Endothelial cell of umbilical vein (primary cell): ENCODE measurements around the gene NCMAP. TPM values are rescaled to one million over a fixed set of nuclear protein-coding genes. Genes with fewer than 3 reads are reported as not detected.

Source experiments
- BruUV-seq: library from RNA; stranded (reverse); fragments of 400-500 nt; replicated peaks from 2 replicates; lab custom pipeline; 2021; lab: Mats Ljungman, UMichigan
- CTCF ChIA-PET: fragments of 300-600, 350-600 bp; sonication (Branson Sonifier 250); formaldehyde crosslinking; loops from one replicate; lab custom pipeline; 2021; ENCODE audit warnings: antibody characterized with exemption, inconsistent platforms; lab: Charles Lee
- POLR2A ChIA-PET: fragments of 300-600, 350-600 bp; sonication (Branson Sonifier 250); formaldehyde crosslinking; loops from one replicate; lab custom pipeline; 2021; ENCODE audit warnings: antibody characterized with exemption, inconsistent platforms; lab: Charles Lee
- DNase-seq: peaks from one replicate; pipeline ENCODE4 v3.0.0-alpha.2; 2011; ENCODE audit warnings: low read depth, low spot score
- FAIRE-seq: peaks from 2 replicates; lab custom pipeline; 2011; peaks lifted over from hg19 to GRCh38; lab: Jason Lieb, UNC
- H2AFZ ChIP-seq: 2 replicates; pipeline ENCODE4 v1.6.0; 2012; ENCODE audit warnings: low read depth, low read length, control low read depth, inconsistent platforms
- H3K27ac ChIP-seq: 2 replicates; pipeline ENCODE4 v1.5.1; 2011; ENCODE audit warnings: low read depth, mild to moderate bottlenecking, control low read depth, low read length, moderate library complexity; ENCODE audit not compliant: insufficient read depth
- H3K27me3 ChIP-seq, 2 experiments: 2 replicates each; pipeline versions ENCODE4 v1.6.0 to v1.6.1; 2011; ENCODE audit warnings: low read length in 2 of 2, mixed read lengths in 1 of 2; ENCODE audit not compliant: control insufficient read depth in 2 of 2, insufficient read depth in 2 of 2
- H3K36me3 ChIP-seq, 2 experiments: 2 replicates in 1 of 2; 3 replicates in 1 of 2; pipeline ENCODE4 v1.5.1; 2011; ENCODE audit warnings: low read length in 2 of 2, mild to moderate bottlenecking in 1 of 2, moderate library complexity in 1 of 2; ENCODE audit not compliant: control insufficient read depth in 2 of 2, insufficient read depth in 2 of 2; ENCODE audit errors: extremely low read depth in 1 of 2
- H3K4me1 ChIP-seq: 3 replicates; pipeline ENCODE4 v1.5.1; 2011; ENCODE audit warnings: mild to moderate bottlenecking, low read length; ENCODE audit not compliant: control insufficient read depth, insufficient read depth; ENCODE audit errors: extremely low read depth
- H3K4me2 ChIP-seq: 2 replicates; pipeline ENCODE4 v1.6.1; 2011; ENCODE audit warnings: low read length, control low read depth, mixed read lengths; ENCODE audit not compliant: insufficient read depth
- H3K4me3 ChIP-seq, 3 experiments: fragments of 200-600 bp in 1 of 3; sonication (generic), shearing (Covaris generic) in 1 of 3; replicated peaks in 1 of 3; 2 replicates each; pipeline ENCODE4 v1.5.1; 2011 to 2016; ENCODE audit warnings: control low read depth in 3 of 3, low read length in 3 of 3, mild to moderate bottlenecking in 2 of 3, inconsistent platforms in 1 of 3, low read depth in 1 of 3, moderate library complexity in 1 of 3; ENCODE audit not compliant: insufficient read depth in 1 of 3
- H3K79me2 ChIP-seq: 2 replicates; pipeline ENCODE4 v1.6.0; 2012; ENCODE audit warnings: low read length, inconsistent platforms; ENCODE audit not compliant: control insufficient read depth, insufficient read depth
- H3K9ac ChIP-seq: replicated peaks from 2 replicates; pipeline ENCODE3; 2011; ENCODE audit warnings: low read length, control low read depth; ENCODE audit not compliant: insufficient read depth; ENCODE audit errors: extremely low read depth
- H3K9me1 ChIP-seq: replicated peaks from 3 replicates; pipeline ENCODE4 v1.6.0; 2011; ENCODE audit warnings: mild to moderate bottlenecking, low read length; ENCODE audit not compliant: control insufficient read depth, insufficient read depth; ENCODE audit errors: extremely low read depth
- H3K9me3 ChIP-seq: replicated peaks from 2 replicates; pipeline ENCODE4 v1.5.1; 2012; ENCODE audit warnings: low read length, inconsistent platforms; ENCODE audit not compliant: control insufficient read depth, insufficient read depth
- H4K20me1 ChIP-seq: replicated peaks from 2 replicates; pipeline ENCODE3; 2011; ENCODE audit warnings: mild to moderate bottlenecking, low read length; ENCODE audit not compliant: control insufficient read depth, insufficient read depth; ENCODE audit errors: extremely low read depth
- CTCF ChIP-seq, 2 donors: IDR thresholded peaks; 1 replicate in 1 of 2; 2 replicates in 1 of 2; pipeline ENCODE4 v1.5.1; 2011; ENCODE audit warnings: low read length in 2 of 2, mild to moderate bottlenecking in 2 of 2, moderate library complexity in 2 of 2, control low read depth in 1 of 2, inconsistent platforms in 1 of 2, low read depth in 1 of 2; ENCODE audit not compliant: insufficient read depth in 1 of 2; ENCODE audit errors: extremely low read depth in 1 of 2
- EZH2 ChIP-seq: IDR thresholded peaks from 2 replicates; pipeline ENCODE4 v1.6.1; 2012; ENCODE audit warnings: borderline replicate concordance, low read depth, mild to moderate bottlenecking, moderate library complexity, low read length, inconsistent platforms; ENCODE audit not compliant: severe bottlenecking
- FOS ChIP-seq: IDR thresholded peaks from 2 replicates; pipeline ENCODE4 v1.6.1; 2011; ENCODE audit warnings: mild to moderate bottlenecking, low read length, moderate library complexity, borderline replicate concordance; ENCODE audit not compliant: insufficient read depth
- GATA2 ChIP-seq: IDR thresholded peaks from 2 replicates; pipeline ENCODE4 v1.7.0; 2011; ENCODE audit warnings: low read depth, mild to moderate bottlenecking, moderate library complexity, mixed read lengths, low read length; ENCODE audit not compliant: insufficient read length, insufficient read depth
- JUN ChIP-seq: IDR thresholded peaks from 2 replicates; pipeline ENCODE4 v1.6.1; 2011; ENCODE audit warnings: borderline replicate concordance, low read depth; ENCODE audit not compliant: insufficient read length, insufficient read depth
- MYC ChIP-seq: IDR thresholded peaks from one replicate; pipeline ENCODE4 v1.6.1; 2011; ENCODE audit warnings: mild to moderate bottlenecking, low read depth, low read length
- POLR2A ChIP-seq: IDR thresholded peaks from 2 replicates; pipeline ENCODE4 v1.6.1; 2012; ENCODE audit warnings: low read depth, mild to moderate bottlenecking, control low read depth, low read length
- POLR2AphosphoS5 ChIP-seq: IDR thresholded peaks from 2 replicates; pipeline ENCODE4 v1.6.1; 2012; ENCODE audit warnings: low read depth, mild to moderate bottlenecking, control low read depth, low read length, moderate library complexity; ENCODE audit not compliant: insufficient read depth
- dilution Hi-C: fragments of 300-500 bp; cut with MboI; formaldehyde crosslinking; loops from one replicate; pipeline ENCODE4 v1.15.0; 2019; ENCODE audit warnings: low sequenced_read_pairs; ENCODE audit not compliant: extremely low pct_ligation_motif_present
- intact Hi-C: fragments of 100-400 bp; cut with micrococcal nuclease; formaldehyde crosslinking; loops from one replicate; pipeline ENCODE4 v1.10.0; 2022
- polyA plus RNA-seq, 4 experiments: library from polyadenylated mRNA; depleted of rRNA in 3 of 4; stranded (reverse) in 3 of 4; unstranded in 1 of 4; fragments of >200 nt; gene quantifications; 2 replicates each; pipeline versions ENCODE4 v1.2.1 to v1.2.3, GENCODE V29; 2011 to 2012; ENCODE audit warnings: missing spikeins in 1 of 4
- total RNA-seq: library from RNA; stranded (reverse); gene quantifications from 2 replicates; pipeline ENCODE4 v1.2.3, GENCODE V29; 2021
- TF ChIP-seq, protein P1 (sequence below): IDR thresholded peaks from 2 replicates; pipeline ENCODE4 v1.6.1; 2011; ENCODE audit not compliant: insufficient read depth, insufficient read length

NCMAP gene
- total and polyA plus RNA-seq, 2 donors (not counting 3 experiments of a cell fraction or from before 2014, with no cell fraction given), result not detected

GRCh38 chr1:24507405-24507804, 48.5 kb upstream of the NCMAP start:
- Histone ChIP-seq H3K27ac (no peak overlapping the region), H3K36me3 (no peaks in the 10 kb centered on the region), H3K4me3 (no peak overlapping the region), H3K9me1 (no peaks in the 10 kb centered on the region), H2AFZ (no peak overlapping the region), H3K4me2 (no peak overlapping the region), H3K79me2 (no peaks in the 10 kb centered on the region), H4K20me1 (no peaks in the 10 kb centered on the region), H3K9me3 (no peaks in the 10 kb centered on the region), H3K9ac (no peak overlapping the region), H3K27me3 (peaks cover 4 to 8% of the 10 kb centered on the region in 2 experiments), H3K4me1 (peaks cover 5% of the 10 kb centered on the region)
- FAIRE-seq (no peak), DNase-seq (no peak)
- POLR2A ChIA-PET, result no interaction called here
- intact Hi-C loops, result no loop called here
- dilution Hi-C loops, result no loop called here
- CTCF ChIA-PET, result interaction anchor here (1.8 kb wide), 1 partner anchor 20 kb away, joined by 4 read pairs; no protein-coding TSS in a partner anchor
- BruUV-seq, result no TSS peak
- TF ChIP-seq POLR2A, result no peak
- TF ChIP-seq CTCF (IDR thresholded peaks at IDR 0.05; ENCODE audit: extremely low read depth in 1 of 2, insufficient read depth in 1 of 2, low read depth in 1 of 2, low read length in 2 of 2), result no peak
- no peak for TF ChIP-seq JUN
- TF ChIP-seq MYC, result no peak
- TF ChIP-seq GATA2, result no peak
- TF ChIP-seq POLR2AphosphoS5, result no peak
- no peak for TF ChIP-seq EZH2
- no peak for TF ChIP-seq FOS
- TF ChIP-seq, protein P1, sequence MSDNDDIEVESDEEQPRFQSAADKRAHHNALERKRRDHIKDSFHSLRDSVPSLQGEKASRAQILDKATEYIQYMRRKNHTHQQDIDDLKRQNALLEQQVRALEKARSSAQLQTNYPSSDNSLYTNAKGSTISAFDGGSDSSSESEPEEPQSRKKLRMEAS, result no peak
